Stimulated activated naive CD8-positive, alpha-beta T cell treated with anti-CD3 and anti-CD28 coated beads, Interleukin-15, Interleukin-2, amounts not matched to agents 100 U/mL and 50 U/mL, for 24 hours (primary cell): ENCODE results near the gene GOLGA8B.
"Not testable (repeated sequence)": the region's sequence is repeated elsewhere in the genome, so short reads cannot be mapped to it uniquely, and the experiment has no call there.

Source experiments
- ATAC-seq: fragments of 150-1000 bp; cut with Tn5 transposase; one replicate; pipeline ENCODE4 v1.10.0; 2021
- DNase-seq: peaks from one replicate; pipeline ENCODE4 v3.0.0; 2021

The GOLGA8B gene

GRCh38 chr15:34559764-34560163, 23.7 kb downstream of the GOLGA8B start:
- DNase-seq, ATAC-seq: not testable (repeated sequence)

- DNase-seq, ATAC-seq: not testable (repeated sequence)
These were observed 28.3 kb downstream of the GOLGA8B start for GRCh38 chr15:34555162-34555561.

GRCh38 chr15:34554716-34555115, 28.7 kb downstream of the GOLGA8B start:
- DNase-seq, ATAC-seq: not testable (repeated sequence)

- not testable (repeated sequence) for DNase-seq
- ATAC-seq = peak; percentile 6
These were observed 29.3 kb downstream of the GOLGA8B start for GRCh38 chr15:34554126-34554525.

- ATAC-seq = peak; percentile 70
- DNase-seq = not testable (repeated sequence)
These were observed 33.3 kb downstream of the GOLGA8B start for GRCh38 chr15:34550129-34550528.

- ATAC-seq = peak; percentile 70
- not testable (repeated sequence) for DNase-seq
These were observed 34.1 kb downstream of the GOLGA8B start for GRCh38 chr15:34549381-34549809.

- ATAC-seq = peak; percentile 99
These were observed 39.4 kb downstream of the GOLGA8B start for GRCh38 chr15:34543860-34544649.

GRCh38 chr15:34535857-34536256, 47.6 kb downstream of the GOLGA8B start:
- DNase-seq, ATAC-seq: not testable (repeated sequence)

More at GRCh38 chr15:34543860-34544649, 39.4 kb downstream of the GOLGA8B start:
- not testable (repeated sequence) for DNase-seq
